ENCODE measurements around the gene PIK3C2G.
"Not testable (repeated sequence)": the region's sequence is repeated elsewhere in the genome, so short reads cannot be mapped to it uniquely, and the experiment has no call there.

PIK3C2G gene

DNA sequence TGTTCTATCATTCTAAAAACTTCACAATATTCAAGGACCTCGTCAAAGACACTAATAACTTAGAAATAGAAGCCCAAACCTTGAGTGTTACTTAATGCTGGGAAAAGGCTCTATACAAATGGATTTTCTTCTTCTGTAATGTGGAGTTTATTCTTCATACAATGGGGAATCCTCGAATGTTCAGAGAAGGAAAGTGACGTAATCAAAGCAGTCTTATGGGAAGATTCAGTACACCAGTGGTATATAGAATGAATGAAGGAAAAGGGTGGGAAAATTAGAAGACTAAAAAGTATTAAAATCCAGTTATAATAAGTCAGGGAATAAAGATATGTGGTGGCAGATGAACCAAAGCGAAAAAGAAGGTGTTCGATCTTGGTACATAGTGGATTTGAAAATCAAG is 370.0 kb downstream of the PIK3C2G start:
- DNase-seq (ENCODE audit: low read depth in 2 of 3, low spot score in 1 of 3) = no peak

- DNase-seq (ENCODE audit: low read depth in 2 of 3, low spot score in 1 of 3) = no peak
These were observed 371.5 kb downstream of the PIK3C2G start for GRCh38 chr12:18632848-18633247.

DNA sequence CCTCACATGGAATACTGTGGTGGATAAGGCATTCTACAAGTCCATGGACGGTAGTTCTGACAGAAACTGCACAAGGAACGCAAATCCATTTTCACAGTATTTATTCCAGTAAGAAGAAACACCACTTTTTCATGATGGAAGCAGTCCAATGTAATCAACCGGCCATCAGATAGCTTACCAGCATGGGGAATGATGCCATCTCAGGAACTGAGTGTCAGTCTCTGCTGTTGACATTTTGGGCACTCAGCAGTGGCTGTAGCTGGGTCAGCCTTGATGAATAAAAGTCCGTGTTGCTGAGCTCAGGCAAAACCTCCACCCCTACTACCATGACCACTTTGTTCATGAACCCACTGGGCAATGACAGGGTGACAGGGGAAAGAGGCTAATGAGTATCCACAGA is 373.1 kb downstream of the PIK3C2G start:
- DNase-seq (ENCODE audit: low read depth in 2 of 3, low spot score in 1 of 3) = no peak

DNA sequence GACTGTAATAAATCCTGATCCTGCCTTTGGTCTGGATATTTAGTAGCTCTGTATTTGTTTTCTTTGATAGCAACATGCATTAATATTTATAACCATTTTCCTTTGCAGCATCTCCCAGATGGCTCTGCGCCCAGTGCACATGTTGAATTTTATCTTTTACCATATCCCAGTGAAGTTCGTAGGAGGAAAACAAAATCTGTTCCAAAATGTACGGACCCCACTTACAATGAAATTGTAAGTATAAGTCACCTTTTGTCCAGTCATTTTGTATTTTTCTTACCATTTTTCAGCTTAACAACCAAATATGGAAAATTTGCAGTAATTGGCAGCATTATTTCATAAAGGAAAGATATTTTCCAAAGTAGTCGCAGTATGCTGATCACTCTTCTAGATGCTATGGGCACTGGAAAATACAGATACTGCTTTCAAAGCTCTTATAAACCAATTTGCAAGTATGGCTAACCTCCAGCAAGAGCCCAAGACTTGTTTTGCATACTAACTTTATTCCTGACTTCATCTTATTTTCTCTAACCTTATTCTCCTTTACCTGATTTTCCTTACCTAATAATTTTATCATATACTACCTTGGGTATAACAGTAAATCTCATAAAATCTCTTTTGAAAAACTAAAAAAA is 379.1 kb downstream of the PIK3C2G start:
- no peak for DNase-seq (ENCODE audit: low read depth in 2 of 3, low spot score in 1 of 3)

- no peak for DNase-seq (ENCODE audit: low read depth in 2 of 3, low spot score in 1 of 3)
These were observed 382.4 kb downstream of the PIK3C2G start for GRCh38 chr12:18643681-18644080.

DNA sequence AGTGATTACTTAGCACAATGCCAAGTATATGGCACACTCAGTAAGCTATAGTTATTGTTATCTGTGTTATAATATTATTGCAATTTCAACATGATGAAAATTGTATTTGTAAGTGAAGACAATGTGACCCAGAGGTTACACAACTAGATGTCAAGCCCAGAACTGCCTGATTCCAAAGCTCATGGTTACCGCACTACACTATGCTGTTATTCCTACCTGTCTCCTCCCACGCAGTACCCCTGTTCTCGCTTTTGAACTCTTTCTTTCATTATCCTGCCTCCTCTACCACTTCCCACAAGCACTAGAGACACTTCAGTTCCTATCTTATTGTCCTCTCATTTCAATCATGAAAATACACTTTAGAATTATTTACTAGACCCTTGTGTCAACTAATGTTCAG is 383.2 kb downstream of the PIK3C2G start:
- no peak for DNase-seq (ENCODE audit: low read depth in 2 of 3, low spot score in 1 of 3)

DNA sequence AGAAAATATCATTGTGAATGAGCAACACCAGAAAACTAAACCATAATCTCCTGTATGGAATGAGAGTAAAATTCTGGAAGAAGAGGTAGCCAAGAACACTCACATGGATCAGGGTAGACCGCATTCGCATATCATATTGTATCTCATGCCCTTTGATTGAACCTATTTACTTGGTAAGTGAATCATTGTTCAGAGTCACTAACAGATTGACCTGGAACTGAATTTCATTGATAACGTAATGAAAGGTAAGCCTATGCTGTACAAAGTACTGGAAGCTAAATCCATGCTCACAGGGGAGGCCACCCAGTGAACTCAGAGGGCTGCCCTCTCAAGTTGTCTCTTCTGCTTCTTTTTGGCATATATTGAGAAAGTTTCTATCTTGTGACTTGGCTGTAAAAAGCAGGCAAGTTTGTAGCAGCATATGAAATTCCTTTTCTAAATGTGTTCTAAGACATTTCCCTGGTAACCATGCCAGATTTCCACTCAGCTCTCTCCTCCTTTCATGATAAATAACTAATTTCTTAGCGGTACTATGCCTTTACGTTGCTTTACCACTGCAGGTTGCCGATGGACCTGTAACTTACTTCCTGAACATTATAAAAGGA is 385.1 kb downstream of the PIK3C2G start:
- no peak for DNase-seq (ENCODE audit: low read depth in 2 of 3, low spot score in 1 of 3)

GRCh38 chr12:18651525-18651924 is 390.2 kb downstream of the PIK3C2G start:
- no peak for DNase-seq (ENCODE audit: low read depth in 2 of 3, low spot score in 1 of 3)

DNA sequence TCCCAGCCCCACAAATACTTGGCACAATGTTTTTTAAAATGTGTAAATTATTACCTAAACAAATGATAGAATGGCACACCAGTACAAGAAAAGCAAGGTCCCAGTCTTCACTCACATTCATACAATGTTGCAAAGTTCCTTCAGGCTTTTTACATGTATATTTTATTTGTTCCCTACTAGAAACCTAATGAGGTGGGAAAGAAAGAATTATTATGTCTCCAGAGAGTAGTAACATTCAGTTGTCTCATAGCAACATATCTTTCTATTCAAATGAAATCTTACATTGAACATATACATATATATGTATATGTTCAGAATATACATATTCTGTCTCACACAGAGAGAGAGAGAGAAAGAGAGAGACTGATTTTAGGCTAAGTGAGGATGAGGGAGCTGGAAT is 391.3 kb downstream of the PIK3C2G start:
- no peak for DNase-seq (ENCODE audit: low read depth in 2 of 3, low spot score in 1 of 3)

GRCh38 chr12:18653465-18653864 is 392.1 kb downstream of the PIK3C2G start:
- DNase-seq (ENCODE audit: low read depth in 2 of 3, low spot score in 1 of 3) = no peak

- no peak for DNase-seq (ENCODE audit: low read depth in 2 of 3, low spot score in 1 of 3)
These were observed 394.0 kb downstream of the PIK3C2G start for GRCh38 chr12:18655351-18655750.

DNA sequence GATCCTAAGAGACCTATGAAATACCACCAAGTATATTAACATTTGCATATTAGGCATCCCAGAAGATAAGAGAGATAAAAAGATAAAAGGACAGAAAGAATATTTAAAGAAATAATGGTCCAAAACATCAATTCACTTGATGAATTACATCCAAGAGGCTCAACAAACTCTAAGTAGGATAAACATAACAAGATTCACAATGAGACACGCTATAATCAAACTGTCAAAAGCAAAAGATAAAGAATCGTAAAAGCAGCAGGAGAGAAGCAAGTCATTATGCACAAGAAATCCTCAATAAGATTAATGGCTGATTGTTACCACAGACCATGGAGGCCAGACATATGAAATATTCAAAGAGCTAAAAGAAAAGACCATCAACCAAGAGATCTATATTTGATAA is 396.9 kb downstream of the PIK3C2G start:
- DNase-seq (ENCODE audit: low read depth in 2 of 3, low spot score in 1 of 3) = no peak

GRCh38 chr12:18658829-18659228 is 397.5 kb downstream of the PIK3C2G start:
- DNase-seq (ENCODE audit: low read depth in 2 of 3, low spot score in 1 of 3) = no peak

GRCh38 chr12:18676141-18676540 is 414.8 kb downstream of the PIK3C2G start:
- no peak for DNase-seq (ENCODE audit: low read depth in 2 of 3, low spot score in 1 of 3)

DNA sequence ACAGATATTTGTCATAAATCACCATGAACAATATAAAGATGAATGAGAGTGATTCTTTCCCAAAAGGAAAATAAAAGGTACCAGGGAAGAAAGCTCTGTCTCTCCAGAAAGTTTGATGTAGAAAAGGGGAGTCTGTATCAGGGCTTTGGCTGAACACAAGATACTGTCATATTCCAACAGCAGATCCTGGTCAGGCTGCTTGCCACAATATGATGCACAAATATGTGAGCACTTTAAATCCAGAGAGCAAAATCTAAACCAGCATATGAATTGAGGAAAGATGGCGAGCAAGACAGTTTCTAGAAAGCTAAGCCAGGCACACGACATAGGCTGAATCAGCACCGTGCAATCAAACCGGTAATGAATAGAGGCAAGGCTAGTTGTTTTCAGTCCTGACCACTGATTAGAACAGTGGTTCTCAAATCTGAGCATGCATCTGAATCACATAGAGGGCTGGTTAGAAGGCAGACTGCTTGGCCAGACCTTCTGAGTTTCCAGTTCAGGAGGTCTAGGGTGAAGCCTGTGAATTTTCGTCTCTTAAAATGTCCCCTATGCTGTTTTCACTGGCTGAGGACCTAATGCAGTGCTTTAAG is 415.8 kb downstream of the PIK3C2G start:
- DNase-seq (ENCODE audit: low read depth in 2 of 3, low spot score in 1 of 3) = no peak

DNA sequence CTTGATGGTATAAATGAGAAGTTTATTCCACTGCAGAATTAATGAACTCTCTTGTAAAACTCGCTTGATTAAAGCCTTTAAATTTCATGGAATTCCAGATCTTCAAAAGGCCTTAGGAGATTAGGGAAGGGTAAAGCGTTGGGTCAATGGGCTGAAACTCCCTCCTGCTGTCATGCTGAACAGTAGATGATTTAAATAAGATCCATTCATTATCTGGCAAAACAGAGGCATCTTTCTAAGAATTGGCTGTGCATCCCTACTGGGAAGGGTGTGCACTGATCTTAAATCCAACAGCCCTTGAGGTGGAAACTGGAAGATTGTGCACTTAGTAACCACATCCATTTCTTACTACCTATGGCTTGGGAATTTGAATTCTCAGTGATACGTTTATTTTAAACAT is 420.5 kb downstream of the PIK3C2G start:
- DNase-seq (ENCODE audit: low read depth in 2 of 3, low spot score in 1 of 3) = no peak

GRCh38 chr12:18683327-18684013 is 422.2 kb downstream of the PIK3C2G start:
- DNase-seq (ENCODE audit: low read depth in 2 of 3, low spot score in 1 of 3) = no peak

- DNase-seq (ENCODE audit: low read depth in 2 of 3, low spot score in 1 of 3) = no peak
These were observed 423.1 kb downstream of the PIK3C2G start for GRCh38 chr12:18684430-18684829.

DNA sequence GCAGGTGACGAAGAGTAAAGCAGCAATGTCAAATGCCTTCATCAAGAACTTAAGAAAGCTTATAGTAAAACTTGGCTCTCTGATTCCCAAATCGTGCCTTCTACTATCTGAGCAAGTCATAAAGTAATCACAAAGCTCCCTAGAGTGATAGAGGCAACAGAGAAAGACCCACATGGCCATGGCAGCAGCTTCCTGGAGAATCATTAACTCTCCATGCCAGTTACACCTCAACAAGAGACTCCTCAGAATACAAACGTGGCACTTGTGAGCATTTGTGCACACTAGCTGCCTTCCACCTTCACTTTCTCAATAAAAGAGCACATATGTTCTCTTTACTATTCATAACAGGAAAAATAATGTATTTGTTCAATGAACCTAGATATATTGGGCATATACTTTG is 428.5 kb downstream of the PIK3C2G start:
- no peak for DNase-seq (ENCODE audit: low read depth in 2 of 3, low spot score in 1 of 3)

DNA sequence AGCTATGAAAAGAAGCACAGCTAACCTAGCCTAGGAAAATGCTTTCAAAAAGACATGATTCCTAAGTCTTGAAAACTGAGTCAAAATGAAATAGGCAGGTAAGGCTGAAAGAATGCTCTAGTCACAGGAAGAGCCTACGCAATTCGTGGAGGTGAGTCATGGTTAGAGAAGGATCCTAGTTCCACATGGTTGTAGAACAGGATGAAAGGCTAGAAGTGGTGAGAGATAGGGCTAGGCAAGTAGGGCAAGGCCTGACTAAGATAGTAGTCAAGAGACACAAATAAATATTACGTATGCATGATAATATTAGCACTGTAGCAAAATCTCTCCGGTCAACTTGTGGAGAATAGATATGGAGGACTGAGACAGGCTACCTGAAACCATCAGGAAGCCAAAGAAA is 429.3 kb downstream of the PIK3C2G start:
- no peak for DNase-seq (ENCODE audit: low read depth in 2 of 3, low spot score in 1 of 3)

DNA sequence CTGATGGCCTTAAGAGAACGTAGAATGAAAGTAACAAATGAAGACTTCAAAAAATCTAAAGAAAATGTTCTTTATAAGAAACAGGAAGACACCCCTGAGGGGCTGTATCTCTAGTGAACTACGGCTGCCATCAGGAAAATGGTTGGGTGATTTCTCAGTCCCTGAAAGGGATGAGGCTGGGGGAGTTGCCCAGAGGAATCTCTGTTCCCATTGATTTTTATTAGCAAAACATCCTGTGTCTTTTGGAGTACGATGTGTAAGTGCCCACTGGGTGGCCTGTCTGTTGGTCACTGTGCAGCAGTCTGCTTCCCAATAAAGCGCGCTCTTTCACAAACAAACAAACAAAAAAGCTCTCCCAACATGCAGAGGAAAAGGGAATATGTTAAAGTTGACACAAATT is 432.7 kb downstream of the PIK3C2G start:
- not testable (repeated sequence) for DNase-seq (ENCODE audit: low read depth in 2 of 3, low spot score in 1 of 3)

GRCh38 chr12:18696971-18697602 is 435.8 kb downstream of the PIK3C2G start:
- no peak for DNase-seq (ENCODE audit: low read depth in 2 of 3, low spot score in 1 of 3)
